ENCODE measurements around the gene ARHGAP6. TPM values are rescaled to one million over a fixed set of nuclear protein-coding genes. Genes with fewer than 3 reads are reported as not detected.

Gene ARHGAP6
- polyA plus RNA-seq, 3 donors: 0.31 to 1.1 (median 0.40) TPM

- H3K4me2 ChIP-seq (replicated peaks; ENCODE audit: extremely low read depth, low read length, poor library complexity, severe bottlenecking): no peak overlapping the region
- WGBS (ENCODE audit: insufficient coverage): no CpG with 5 or more reads among the region's 4 CpGs
Measured at GRCh38 chrX:11420851-11421250, 244.9 kb downstream of the ARHGAP6 start.

GRCh38 chrX:11419102-11419501 lies 246.6 kb downstream of the ARHGAP6 start:
- peaks cover 0 to 4% (median 0%) of the 10 kb centered on the region in 7 donors for H3K9me3 Mint-ChIP-seq
- Histone ChIP-seq H3K36me3 (replicated peaks in 1 of 2; ENCODE audit: control insufficient read depth in 1 of 2, insufficient read depth in 2 of 2, low read length in 2 of 2) (no peaks in the 10 kb centered on the region), H2AFZ (ENCODE audit: insufficient read depth, low read depth, low read length, poor library complexity, severe bottlenecking) (no peak overlapping the region), H3K4me2 (replicated peaks; ENCODE audit: extremely low read depth, low read length, poor library complexity, severe bottlenecking) (no peak overlapping the region), H3K27me3 (ENCODE audit: control insufficient read depth in 2 of 2, insufficient read depth in 2 of 2, low read length in 2 of 2) (no peaks in the 10 kb centered on the region), H3K27ac (ENCODE audit: low read depth in 1 of 2, low read length in 2 of 2) (no peak overlapping the region), H3K4me3 (replicated peaks in 1 of 3; ENCODE audit: low read depth in 2 of 3, low read length in 3 of 3) (no peak overlapping the region), H3K9me3 (replicated peaks in 1 of 2; ENCODE audit: control insufficient read depth in 1 of 2, insufficient read depth in 1 of 2, low read length in 2 of 2) (no peaks in the 10 kb centered on the region), H3K79me2 (ENCODE audit: insufficient read depth, low read length) (no peaks in the 10 kb centered on the region), H3K4me1 (ENCODE audit: control insufficient read depth in 1 of 2, insufficient read depth in 2 of 2, low read length in 2 of 2) (peaks cover 6 to 12% of the 10 kb centered on the region in 2 donors), H4K20me1 (ENCODE audit: insufficient read depth, low read length) (no peaks in the 10 kb centered on the region), H3K9ac (ENCODE audit: insufficient read depth, low read length, poor library complexity, severe bottlenecking) (no peak overlapping the region)
- H3K36me3 Mint-ChIP-seq: no peaks in the 10 kb centered on the region
- TF ChIP-seq CTCF (IDR thresholded peaks at IDR 0.05): no peak
- H3K4me1 Mint-ChIP-seq: peaks cover 19% of the 10 kb centered on the region
- 83% methylated on average over 1 of the region's 6 CpGs for WGBS (ENCODE audit: insufficient coverage)
- peaks cover 2 to 4% (median 2%) of the 10 kb centered on the region in 3 donors for H3K27me3 Mint-ChIP-seq (ENCODE audit: low read depth in 3 of 3)
- H3K27ac Mint-ChIP-seq: no peak overlapping the region
- DNase-seq: no peak
- no peak overlapping the region for H3K4me3 Mint-ChIP-seq
- intact Hi-C loops (cut with micrococcal nuclease): no loop called here

More at GRCh38 chrX:11420851-11421250, 244.9 kb downstream of the ARHGAP6 start:
- H4K20me1 ChIP-seq (ENCODE audit: insufficient read depth, low read length): no peaks in the 10 kb centered on the region
- intact Hi-C loops (cut with micrococcal nuclease): no loop called here
- no peak for TF ChIP-seq CTCF (IDR thresholded peaks at IDR 0.05)
- peaks cover 6 to 12% of the 10 kb centered on the region in 2 donors for H3K4me1 ChIP-seq (ENCODE audit: control insufficient read depth in 1 of 2, insufficient read depth in 2 of 2, low read length in 2 of 2)
- H3K4me3 ChIP-seq (replicated peaks in 1 of 3; ENCODE audit: low read depth in 2 of 3, low read length in 3 of 3): no peak overlapping the region
- DNase-seq: no peak
- H3K36me3 Mint-ChIP-seq: no peaks in the 10 kb centered on the region
- no peaks in the 10 kb centered on the region for H3K79me2 ChIP-seq (ENCODE audit: insufficient read depth, low read length)
- peaks cover 15% of the 10 kb centered on the region for H3K4me1 Mint-ChIP-seq
- peak overlapping the region in 3 of 7 donors; percentile 4 to 43 (median 6) for H3K27ac Mint-ChIP-seq
- H3K4me3 Mint-ChIP-seq: no peak overlapping the region
- no peak overlapping the region for H3K27ac ChIP-seq (ENCODE audit: low read depth in 1 of 2, low read length in 2 of 2)
- H3K27me3 Mint-ChIP-seq (ENCODE audit: low read depth in 3 of 3): peaks cover 2 to 3% (median 3%) of the 10 kb centered on the region in 3 donors
- no peaks in the 10 kb centered on the region for H3K9me3 ChIP-seq (replicated peaks in 1 of 2; ENCODE audit: control insufficient read depth in 1 of 2, insufficient read depth in 1 of 2, low read length in 2 of 2)
- peaks cover 0 to 4% (median 0%) of the 10 kb centered on the region in 7 donors for H3K9me3 Mint-ChIP-seq
- no peaks in the 10 kb centered on the region for H3K36me3 ChIP-seq (replicated peaks in 1 of 2; ENCODE audit: control insufficient read depth in 1 of 2, insufficient read depth in 2 of 2, low read length in 2 of 2)
- peaks cover 5 to 7% of the 10 kb centered on the region in 2 donors for H3K27me3 ChIP-seq (ENCODE audit: control insufficient read depth in 2 of 2, insufficient read depth in 2 of 2, low read length in 2 of 2)
- no peak overlapping the region for H3K9ac ChIP-seq (ENCODE audit: insufficient read depth, low read length, poor library complexity, severe bottlenecking)
- H2AFZ ChIP-seq (ENCODE audit: insufficient read depth, low read depth, low read length, poor library complexity, severe bottlenecking): no peak overlapping the region
